A673 (cell line): ENCODE results near the gene UBE2E2. TPM values are rescaled to one million over a fixed set of nuclear protein-coding genes. Genes with fewer than 3 reads are reported as not detected.

Experiments
- BruUV-seq: library from RNA; stranded (reverse); fragments of 400-500 nt; replicated peaks from 2 replicates; lab custom pipeline; 2021; lab: Mats Ljungman, UMichigan
- CTCF ChIA-PET: fragments of 300-600 bp; sonication (Branson Sonifier 250); formaldehyde crosslinking; loops from one replicate; lab custom pipeline; 2022; ENCODE audit warnings: antibody characterized with exemption; lab: Charles Lee
- POLR2A ChIA-PET: fragments of 300-600 bp; sonication (Branson Sonifier 250); formaldehyde crosslinking; loops from one replicate; lab custom pipeline; 2022; ENCODE audit warnings: antibody characterized with exemption; ENCODE audit not compliant: low non-redundant PET; lab: Charles Lee
- DNase-seq: peaks from one replicate; pipeline ENCODE4 v3.0.0-alpha.2; 2015; ENCODE audit warnings: low spot score
- H3K27ac ChIP-seq: fragments of 200-600 bp; sonication (generic); 2 replicates; pipeline ENCODE4 v1.5.1; 2016; ENCODE audit warnings: mixed run types, low read depth, mild to moderate bottlenecking, mixed read lengths, antibody characterized with exemption, low read length; ENCODE audit not compliant: poor library complexity, severe bottlenecking
- H3K27me3 ChIP-seq: fragments of 200-600 bp; sonication (generic); replicated peaks from 2 replicates; pipeline ENCODE4 v1.6.1; 2017; ENCODE audit warnings: mixed run types, low read depth, mild to moderate bottlenecking, mixed read lengths, antibody characterized with exemption, low read length; ENCODE audit not compliant: insufficient read depth, poor library complexity
- H3K36me3 ChIP-seq: fragments of 200-600 bp; sonication (generic); 2 replicates; pipeline ENCODE4 v1.6.1; 2016; ENCODE audit warnings: mixed run types, mild to moderate bottlenecking, mixed read lengths, antibody characterized with exemption, low read length; ENCODE audit not compliant: insufficient read depth, poor library complexity, severe bottlenecking
- H3K4me1 ChIP-seq: fragments of 200-600 bp; sonication (generic); 2 replicates; pipeline ENCODE4 v1.6.1; 2017; ENCODE audit warnings: mixed run types, mild to moderate bottlenecking, mixed read lengths, antibody characterized with exemption, low read length; ENCODE audit not compliant: insufficient read depth, poor library complexity, severe bottlenecking
- H3K4me3 ChIP-seq: fragments of 200-600 bp; sonication (generic); 2 replicates; pipeline ENCODE4 v1.5.1; 2016; ENCODE audit warnings: low read depth, mixed run types, mild to moderate bottlenecking, mixed read lengths, low read length; ENCODE audit not compliant: poor library complexity, severe bottlenecking
- H3K9me3 ChIP-seq: fragments of 200-600 bp; sonication (generic); 2 replicates; pipeline ENCODE4 v1.6.1; 2016; ENCODE audit warnings: mixed run types, low read depth, mild to moderate bottlenecking, mixed read lengths, antibody characterized with exemption, low read length; ENCODE audit not compliant: poor library complexity, severe bottlenecking
- CTCF ChIP-seq: fragments of 300-800, 200-600 bp; sonication (generic); conservative IDR thresholded peaks from 2 replicates; pipeline ENCODE4 v1.5.1; 2017; ENCODE audit warnings: low read depth, mild to moderate bottlenecking, antibody characterized with exemption, low read length, moderate library complexity, mixed read lengths
- EZH2 ChIP-seq: fragments of 200-600 bp; sonication (generic); IDR thresholded peaks from 2 replicates; pipeline ENCODE4 v1.6.1; 2017; ENCODE audit warnings: borderline replicate concordance, low read depth, mild to moderate bottlenecking, mixed read lengths, antibody characterized with exemption, low read length; ENCODE audit not compliant: poor library complexity, severe bottlenecking
- intact Hi-C: fragments of 100-400 bp; cut with micrococcal nuclease; formaldehyde crosslinking; loops from one replicate; pipeline ENCODE4 v1.10.0; 2022; ENCODE audit not compliant: unreplicated experiment
- total RNA-seq: library from RNA; stranded (reverse); gene quantifications from 2 replicates; pipeline ENCODE4 v1.2.3, GENCODE V29; 2021

The UBE2E2 gene
- total RNA-seq, 1 experiment from 2014 or later, result 2.0 TPM

- TF ChIP-seq EZH2 (no peak), CTCF (no peak)
- Histone ChIP-seq H3K4me1 (no peaks in the 10 kb centered on the region), H3K27me3 (no peaks in the 10 kb centered on the region), H3K36me3 (no peaks in the 10 kb centered on the region), H3K4me3 (no peak overlapping the region), H3K9me3 (no peaks in the 10 kb centered on the region), H3K27ac (no peak overlapping the region)
- ChIA-PET CTCF (no interaction called here), POLR2A (no interaction called here)
- no peak for DNase-seq
- no TSS peak for BruUV-seq
- intact Hi-C loops, result no loop called here
Measured at GRCh38 chr3:23294770-23295387, 91.8 kb downstream of the UBE2E2 start.

- Histone ChIP-seq H3K4me3 (no peak overlapping the region), H3K9me3 (no peaks in the 10 kb centered on the region), H3K36me3 (no peaks in the 10 kb centered on the region), H3K4me1 (no peaks in the 10 kb centered on the region), H3K27ac (no peak overlapping the region), H3K27me3 (peaks cover 3% of the 10 kb centered on the region)
- POLR2A ChIA-PET, result no interaction called here
- intact Hi-C loops, result no loop called here
- no peak for DNase-seq
- CTCF ChIA-PET, result no interaction called here
- no peak for TF ChIP-seq EZH2
- BruUV-seq, result no TSS peak
Measured at GRCh38 chr3:23301819-23302218, 98.7 kb downstream of the UBE2E2 start.

GRCh38 chr3:23302271-23302670 lies 99.1 kb downstream of the UBE2E2 start:
- no peak overlapping the region for H3K27ac ChIP-seq
- intact Hi-C loops, result no loop called here
- H3K27me3 ChIP-seq, result peaks cover 3% of the 10 kb centered on the region
- no peaks in the 10 kb centered on the region for H3K36me3 ChIP-seq
- CTCF ChIA-PET, result no interaction called here
- POLR2A ChIA-PET, result no interaction called here
- no TSS peak for BruUV-seq
- no peak overlapping the region for H3K4me3 ChIP-seq
- no peak for DNase-seq
- no peaks in the 10 kb centered on the region for H3K4me1 ChIP-seq
- TF ChIP-seq CTCF (no peak), EZH2 (no peak)
- H3K9me3 ChIP-seq, result no peaks in the 10 kb centered on the region

- Histone ChIP-seq H3K27me3 (peaks cover 3% of the 10 kb centered on the region), H3K27ac (no peak overlapping the region), H3K4me1 (no peaks in the 10 kb centered on the region), H3K9me3 (no peaks in the 10 kb centered on the region), H3K4me3 (no peak overlapping the region), H3K36me3 (no peaks in the 10 kb centered on the region)
- POLR2A ChIA-PET, result no interaction called here
- no TSS peak for BruUV-seq
- intact Hi-C loops, result no loop called here
- CTCF ChIA-PET, result no interaction called here
- DNase-seq, result no peak
- TF ChIP-seq EZH2 (no peak), CTCF (no peak)
Measured at GRCh38 chr3:23303601-23304217, 100.6 kb downstream of the UBE2E2 start.
